HEK293T (cell line): Measurements from ENCODE around the gene HOXA4.

Experiments
- BHLHE40 ChIP-seq: fragments of 450-650 bp; IDR thresholded peaks from 2 replicates; pipeline ENCODE4 v1.6.1; 2016; ENCODE audit warnings: mild to moderate bottlenecking, moderate library complexity, borderline replicate concordance
- CTBP1 ChIP-seq: fragments of 450-650 bp; IDR thresholded peaks from 2 replicates; pipeline ENCODE4 v1.6.1; 2016; ENCODE audit warnings: borderline replicate concordance
- FOXA1 ChIP-seq: fragments of 450-650 bp; IDR thresholded peaks from 2 replicates; pipeline ENCODE4 v1.6.1; 2016; ENCODE audit warnings: mild to moderate bottlenecking
- FOXM1 ChIP-seq: fragments of 450-650 bp; IDR thresholded peaks from 2 replicates; pipeline ENCODE4 v1.6.1; 2017; ENCODE audit warnings: mild to moderate bottlenecking, borderline replicate concordance
- HDGF ChIP-seq: fragments of 450-650 bp; IDR thresholded peaks from 2 replicates; pipeline ENCODE4 v1.6.1; 2017; ENCODE audit warnings: antibody characterized with exemption, borderline replicate concordance
- L3MBTL2 ChIP-seq: fragments of 450-650 bp; conservative IDR thresholded peaks from 2 replicates; pipeline ENCODE4 v1.6.1; 2016; ENCODE audit warnings: mild to moderate bottlenecking
- LEF1 ChIP-seq: fragments of 450-650 bp; IDR thresholded peaks from 2 replicates; pipeline ENCODE4 v1.6.1; 2017; ENCODE audit warnings: mild to moderate bottlenecking, borderline replicate concordance
- SP1 ChIP-seq: fragments of 450-650 bp; IDR thresholded peaks from 2 replicates; pipeline ENCODE4 v1.6.1; 2017
- SUZ12 ChIP-seq: fragments of 450-650 bp; IDR thresholded peaks from 2 replicates; pipeline ENCODE4 v1.6.1; 2016; ENCODE audit warnings: mild to moderate bottlenecking
- TARDBP ChIP-seq: fragments of 450-650 bp; IDR thresholded peaks from 2 replicates; pipeline ENCODE4 v1.6.1; 2016
- ZNF384 ChIP-seq: fragments of 450-650 bp; IDR thresholded peaks from 2 replicates; pipeline ENCODE4 v1.6.1; 2016

DNA sequence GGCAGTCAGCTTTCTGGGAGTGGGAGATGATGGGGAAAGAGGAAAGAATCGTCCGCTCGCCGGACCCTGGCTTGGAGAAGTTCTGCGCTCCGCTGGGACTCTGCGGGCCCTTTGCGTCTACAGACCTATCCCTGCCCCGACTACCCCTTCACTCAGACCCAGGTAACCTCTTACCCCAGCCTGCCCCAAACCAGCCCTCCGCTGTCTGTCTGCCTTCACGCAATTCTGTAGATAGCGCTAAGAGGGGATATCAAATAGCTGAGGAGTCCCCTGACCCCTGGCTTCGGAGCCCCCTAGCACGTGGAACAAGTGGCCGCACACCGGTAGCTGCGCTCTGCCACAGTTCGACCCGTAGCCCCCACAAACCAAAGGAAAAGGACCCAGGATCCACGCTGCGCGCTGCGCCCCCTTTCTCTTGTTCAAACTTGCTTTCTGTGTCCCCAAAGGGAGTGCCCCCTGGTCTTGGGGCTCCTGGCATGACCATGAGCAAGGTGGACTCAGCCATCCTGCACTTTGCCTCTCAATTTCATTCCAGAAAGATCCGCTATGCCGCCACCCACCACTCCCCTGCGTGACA, 7.0 kb downstream of the HOXA4 start:
- TF ChIP-seq FOXM1 (no peak), ZNF384 (no peak), L3MBTL2 (no peak), TARDBP (no peak), SP1 (no peak), LEF1 (no peak), BHLHE40 (no peak), CTBP1 (no peak), SUZ12 (no peak), HDGF (no peak), FOXA1 (no peak)
